ENCODE results near the gene EPB41L2.

GRCh38 chr6:130846501-130846900, 216.5 kb downstream of the EPB41L2 start:
- TF ChIP-seq POLR2A (IDR thresholded peaks at IDR 0.05) (no peak), CTCF (IDR thresholded peaks at IDR 0.05) (no peak)

Data from Peyer's patch (tissue), 4 donors.